SK-N-SH treated with all-trans-retinoic acid at 6 μM for 48 hours (cell line): ENCODE results near the gene ATXN10.

Experiments used
- ATAC-seq: fragments of 200-7000 bp; cut with Tn5 transposase; 3 replicates; pipeline ENCODE4 v1.9.1; 2020; ENCODE audit warnings: mild to moderate bottlenecking, moderate library complexity
- ARNTL ChIP-seq: fragments of 450-650 bp; formaldehyde crosslinking; IDR thresholded peaks from 2 replicates; pipeline ENCODE4 v1.5.0; 2020; ENCODE audit warnings: low read depth, mild to moderate bottlenecking, moderate library complexity, borderline replicate concordance
- BACH2 ChIP-seq: fragments of 250-450 bp; sonication (Bioruptor Pico); IDR thresholded peaks from 2 replicates; pipeline ENCODE4 v1.9.0; 2021; ENCODE audit warnings: mild to moderate bottlenecking, borderline replicate concordance
- CREB5 ChIP-seq: fragments of 250-450 bp; sonication (Bioruptor Pico); IDR thresholded peaks from 2 replicates; pipeline ENCODE4 v1.5.1; 2020; ENCODE audit warnings: low read depth, mild to moderate bottlenecking, moderate library complexity
- CSDC2 ChIP-seq: fragments of 250-450 bp; sonication (Bioruptor Pico); IDR thresholded peaks from 2 replicates; pipeline ENCODE4 v1.5.0; 2020; ENCODE audit warnings: mild to moderate bottlenecking, moderate library complexity
- CSRNP3 ChIP-seq: fragments of 250-450 bp; sonication (Bioruptor Pico); IDR thresholded peaks from 2 replicates; pipeline ENCODE4 v1.5.1; 2021; ENCODE audit warnings: mild to moderate bottlenecking, moderate library complexity
- ESRRG ChIP-seq: fragments of 250-450 bp; sonication (Bioruptor Pico); IDR thresholded peaks from 2 replicates; pipeline ENCODE4 v1.6.1; 2021; ENCODE audit warnings: mild to moderate bottlenecking
- GLIS3 ChIP-seq: fragments of 250-450 bp; sonication (Bioruptor Pico); IDR thresholded peaks from 2 replicates; pipeline ENCODE4 v1.5.0; 2020; ENCODE audit warnings: mild to moderate bottlenecking, moderate library complexity
- ISL1 ChIP-seq: fragments of 250-450 bp; sonication (Bioruptor Pico); IDR thresholded peaks from 2 replicates; pipeline ENCODE4 v2.1.2; 2022; ENCODE audit warnings: mild to moderate bottlenecking, moderate library complexity
- OSR1 ChIP-seq: fragments of 250-450 bp; sonication (Bioruptor Pico); IDR thresholded peaks from 2 replicates; pipeline ENCODE4 v1.8.0; 2022; ENCODE audit warnings: moderate library complexity, mild to moderate bottlenecking, inconsistent platforms
- PPARA ChIP-seq: fragments of 250-450 bp; sonication (Bioruptor Pico); IDR thresholded peaks from 2 replicates; pipeline ENCODE4 v1.5.0; 2020; ENCODE audit warnings: mild to moderate bottlenecking, borderline replicate concordance
- RARB ChIP-seq: fragments of 250-450 bp; sonication (Bioruptor Pico); IDR thresholded peaks from 2 replicates; pipeline ENCODE4 v1.8.0; 2021; ENCODE audit warnings: mild to moderate bottlenecking, moderate library complexity
- SNAI2 ChIP-seq: fragments of 250-450 bp; sonication (Bioruptor Pico); IDR thresholded peaks from 2 replicates; pipeline ENCODE4 v1.5.0; 2020; ENCODE audit warnings: mild to moderate bottlenecking, moderate library complexity
- TCF4 ChIP-seq: fragments of 250-450 bp; sonication (Bioruptor Pico); IDR thresholded peaks from 2 replicates; pipeline ENCODE4 v1.8.0; 2021; ENCODE audit warnings: mild to moderate bottlenecking, moderate library complexity, borderline replicate concordance
- TOX ChIP-seq: fragments of 250-450 bp; sonication (Bioruptor Pico); IDR thresholded peaks from 2 replicates; pipeline ENCODE4 v1.8.0; 2021; ENCODE audit warnings: mild to moderate bottlenecking, moderate library complexity, borderline replicate concordance
- TSHZ2 ChIP-seq: fragments of 250-450 bp; sonication (Bioruptor Pico); IDR thresholded peaks from 2 replicates; pipeline ENCODE4 v1.5.0; 2020; ENCODE audit warnings: mild to moderate bottlenecking, moderate library complexity
- ZC3H10 ChIP-seq: fragments of 250-450 bp; sonication (Bioruptor Pico); IDR thresholded peaks from 2 replicates; pipeline ENCODE4 v1.5.1; 2021; ENCODE audit warnings: mild to moderate bottlenecking, moderate library complexity
- ZFP3 ChIP-seq: fragments of 250-450 bp; sonication (Bioruptor Pico); IDR thresholded peaks from 2 replicates; pipeline ENCODE4 v1.5.0; 2020; ENCODE audit warnings: mild to moderate bottlenecking, moderate library complexity
- ZFP30 ChIP-seq: fragments of 450-650 bp; formaldehyde crosslinking; IDR thresholded peaks from 2 replicates; pipeline ENCODE4 v1.5.0; 2022; ENCODE audit warnings: mild to moderate bottlenecking, moderate library complexity
- ZNF565 ChIP-seq: fragments of 450-650 bp; formaldehyde crosslinking; conservative IDR thresholded peaks from 2 replicates; pipeline ENCODE4 v1.5.0; 2020; ENCODE audit warnings: low read depth, mild to moderate bottlenecking, moderate library complexity
- ZNF70 ChIP-seq: fragments of 450-650 bp; formaldehyde crosslinking; IDR thresholded peaks from 2 replicates; pipeline ENCODE4 v1.5.0; 2020; ENCODE audit warnings: mild to moderate bottlenecking, moderate library complexity
- ZNF8 ChIP-seq: fragments of 450-650 bp; formaldehyde crosslinking; IDR thresholded peaks from 2 replicates; pipeline ENCODE4 v1.5.0; 2020; ENCODE audit warnings: mild to moderate bottlenecking, moderate library complexity
- TF ChIP-seq, protein P1 (sequence below): fragments of 250-450 bp; sonication (Bioruptor Pico); IDR thresholded peaks from 2 replicates; pipeline ENCODE4 v1.8.0; 2021; ENCODE audit warnings: low read depth, mild to moderate bottlenecking, moderate library complexity, borderline replicate concordance

ATXN10 gene

GRCh38 chr22:45804986-45805325 is 133.3 kb downstream of the ATXN10 start:
- peak; percentile 97 for ATAC-seq
- no peak for TF ChIP-seq CSRNP3

DNA sequence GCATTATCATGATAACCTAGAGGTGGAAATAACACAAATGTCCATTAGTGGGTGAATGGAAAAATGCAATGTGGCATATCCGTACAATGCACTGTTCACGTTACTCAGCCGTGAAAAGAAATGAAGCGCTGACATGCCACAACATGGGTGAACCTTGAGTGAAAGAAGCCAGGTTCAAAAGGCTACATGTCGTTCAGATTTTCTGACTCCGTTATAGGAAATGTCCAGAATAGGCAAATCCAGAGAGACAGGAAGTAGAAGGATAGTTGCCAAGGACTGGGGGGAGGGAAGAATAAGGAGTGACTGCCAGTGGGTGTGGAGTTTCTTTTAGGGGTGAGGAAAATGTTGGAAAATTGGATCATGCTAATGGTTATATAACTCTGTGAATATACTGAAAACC is 133.8 kb downstream of the ATXN10 start:
- no peak for ATAC-seq
- TF ChIP-seq CSDC2 (CRISPR knock-in tag): no peak
- no peak for TF ChIP-seq CREB5 (CRISPR knock-in tag)
- TF ChIP-seq OSR1 (CRISPR knock-in tag): no peak
- TF ChIP-seq TSHZ2 (CRISPR knock-in tag): no peak
- no peak for TF ChIP-seq SNAI2 (CRISPR knock-in tag)
- no peak for TF ChIP-seq TOX
- TF ChIP-seq, protein P1, sequence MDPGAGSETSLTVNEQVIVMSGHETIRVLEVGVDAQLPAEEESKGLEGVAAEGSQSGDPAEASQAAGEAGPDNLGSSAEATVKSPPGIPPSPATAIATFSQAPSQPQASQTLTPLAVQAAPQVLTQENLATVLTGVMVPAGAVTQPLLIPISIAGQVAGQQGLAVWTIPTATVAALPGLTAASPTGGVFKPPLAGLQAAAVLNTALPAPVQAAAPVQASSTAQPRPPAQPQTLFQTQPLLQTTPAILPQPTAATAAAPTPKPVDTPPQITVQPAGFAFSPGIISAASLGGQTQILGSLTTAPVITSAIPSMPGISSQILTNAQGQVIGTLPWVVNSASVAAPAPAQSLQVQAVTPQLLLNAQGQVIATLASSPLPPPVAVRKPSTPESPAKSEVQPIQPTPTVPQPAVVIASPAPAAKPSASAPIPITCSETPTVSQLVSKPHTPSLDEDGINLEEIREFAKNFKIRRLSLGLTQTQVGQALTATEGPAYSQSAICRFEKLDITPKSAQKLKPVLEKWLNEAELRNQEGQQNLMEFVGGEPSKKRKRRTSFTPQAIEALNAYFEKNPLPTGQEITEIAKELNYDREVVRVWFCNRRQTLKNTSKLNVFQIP: no peak
- no peak for TF ChIP-seq ISL1 (CRISPR knock-in tag)
- TF ChIP-seq GLIS3: no peak
- no peak for TF ChIP-seq ZNF70 (CRISPR knock-in tag)
- TF ChIP-seq ZC3H10 (CRISPR knock-in tag): no peak
- TF ChIP-seq CSRNP3: no peak
- no peak for TF ChIP-seq ZNF8
- no peak for TF ChIP-seq ZNF565 (CRISPR knock-in tag)
- TF ChIP-seq RARB (CRISPR knock-in tag): no peak
- TF ChIP-seq ZFP3: no peak
- TF ChIP-seq PPARA: no peak

DNA sequence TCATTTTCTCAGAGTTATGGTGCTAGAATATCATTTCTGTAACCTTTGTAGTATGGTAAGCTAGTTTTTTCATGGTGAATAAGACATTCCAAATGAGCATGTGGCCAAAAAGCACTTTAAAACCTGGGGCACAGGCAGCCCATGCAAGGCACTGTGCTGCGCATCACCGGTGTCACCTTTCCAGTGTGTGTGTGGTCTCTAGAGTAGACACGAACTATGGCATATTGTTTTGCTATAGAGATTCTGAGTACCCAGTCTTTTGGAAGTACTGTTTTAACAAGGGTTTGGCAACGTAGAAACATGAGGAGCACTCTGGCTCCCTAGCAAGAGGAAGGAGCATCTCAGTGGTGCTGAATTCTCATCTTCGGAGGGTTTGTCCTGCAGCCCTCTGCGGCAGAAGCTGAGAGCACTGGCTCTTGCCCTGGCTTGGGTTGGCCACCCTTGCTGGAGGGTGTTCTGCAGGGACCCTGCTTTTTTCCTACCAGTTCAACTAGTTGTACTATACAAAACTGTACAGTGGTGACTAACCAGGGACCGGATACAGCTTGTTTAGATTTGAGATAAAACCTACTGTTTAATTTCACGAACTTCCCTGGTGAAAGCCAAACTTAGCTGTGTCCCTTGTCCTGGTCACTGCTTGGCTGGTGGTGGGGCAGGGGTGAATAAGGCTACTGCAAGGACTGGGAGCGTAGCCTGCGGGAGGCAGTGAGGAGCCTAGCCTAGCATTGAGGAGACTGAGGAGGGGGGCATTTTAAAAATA is 135.7 kb downstream of the ATXN10 start:
- no peak for ATAC-seq
- TF ChIP-seq TOX: no peak
- no peak for TF ChIP-seq OSR1 (CRISPR knock-in tag)
- TF ChIP-seq ZNF8: no peak
- TF ChIP-seq ARNTL: no peak
- TF ChIP-seq ISL1 (CRISPR knock-in tag): no peak
- no peak for TF ChIP-seq TSHZ2 (CRISPR knock-in tag)
- TF ChIP-seq TCF4 (CRISPR knock-in tag): no peak
- no peak for TF ChIP-seq ZFP30 (CRISPR knock-in tag)
- TF ChIP-seq GLIS3: no peak
- no peak for TF ChIP-seq CREB5 (CRISPR knock-in tag)
- TF ChIP-seq RARB (CRISPR knock-in tag): no peak
- TF ChIP-seq PPARA: no peak
- TF ChIP-seq, protein P1: no peak
- no peak for TF ChIP-seq BACH2 (CRISPR knock-in tag)
- no peak for TF ChIP-seq ESRRG (CRISPR knock-in tag)
